Duodenal mucosa (tissue), 2 donors: ENCODE results near the gene TMEM150C.

ENCODE experiments used
- H3K27ac ChIP-seq: one replicate; pipeline ENCODE4 v1.7.0; 2013; ENCODE audit warnings: low read depth, low read length
- H3K27me3 ChIP-seq, 2 donors: one replicate each; pipeline ENCODE4 v1.7.0; 2013; ENCODE audit warnings: low read length in 2 of 2, control low read depth in 1 of 2; ENCODE audit not compliant: insufficient read depth in 2 of 2, control insufficient read depth in 1 of 2
- H3K36me3 ChIP-seq, 2 donors: one replicate each; pipeline ENCODE4 v1.7.0; 2013; ENCODE audit warnings: low read length in 2 of 2, control low read depth in 1 of 2; ENCODE audit not compliant: insufficient read depth in 2 of 2, control insufficient read depth in 1 of 2
- H3K4me1 ChIP-seq, 2 donors: one replicate each; pipeline ENCODE4 v1.7.0; 2013; ENCODE audit warnings: low read length in 2 of 2, control low read depth in 1 of 2; ENCODE audit not compliant: insufficient read depth in 2 of 2, control insufficient read depth in 1 of 2
- H3K4me3 ChIP-seq, 2 donors: one replicate each; pipeline ENCODE4 v1.7.0; 2013; ENCODE audit warnings: low read length in 2 of 2, low read depth in 1 of 2
- H3K9ac ChIP-seq, 2 donors: one replicate each; pipeline ENCODE4 v1.7.0; 2013; ENCODE audit warnings: low read length in 2 of 2, low read depth in 1 of 2
- H3K9me3 ChIP-seq, 2 donors: one replicate each; pipeline ENCODE4 v1.7.0; 2013; ENCODE audit warnings: low read length in 2 of 2, control low read depth in 1 of 2; ENCODE audit not compliant: control insufficient read depth in 1 of 2

TMEM150C gene

GRCh38 chr4:82463221-82463620 is 98.6 kb downstream of the TMEM150C start:
- H3K9me3 ChIP-seq: no peaks in the 10 kb centered on the region
- H3K27me3 ChIP-seq: no peaks in the 10 kb centered on the region
- H3K27ac ChIP-seq: no peak overlapping the region
- no peaks in the 10 kb centered on the region for H3K4me1 ChIP-seq
- no peak overlapping the region for H3K9ac ChIP-seq
- H3K36me3 ChIP-seq: peaks cover 6 to 24% of the 10 kb centered on the region in 2 donors
- no peak overlapping the region for H3K4me3 ChIP-seq

GRCh38 chr4:82462415-82462831 is 99.4 kb downstream of the TMEM150C start:
- Histone ChIP-seq H3K36me3 (peaks cover 9 to 32% of the 10 kb centered on the region in 2 donors), H3K4me3 (no peak overlapping the region), H3K27ac (no peak overlapping the region)

GRCh38 chr4:82461710-82462109 is 100.1 kb downstream of the TMEM150C start:
- no peak overlapping the region for H3K9ac ChIP-seq
- H3K4me3 ChIP-seq: no peak overlapping the region
- no peak overlapping the region for H3K27ac ChIP-seq
- no peaks in the 10 kb centered on the region for H3K27me3 ChIP-seq
- H3K36me3 ChIP-seq: peaks cover 9 to 39% of the 10 kb centered on the region in 2 donors
- H3K4me1 ChIP-seq: no peaks in the 10 kb centered on the region
- no peaks in the 10 kb centered on the region for H3K9me3 ChIP-seq

More at GRCh38 chr4:82462415-82462831, 99.4 kb downstream of the TMEM150C start:
- Histone ChIP-seq H3K27me3 (no peaks in the 10 kb centered on the region), H3K9ac (no peak overlapping the region), H3K4me1 (no peaks in the 10 kb centered on the region), H3K9me3 (no peaks in the 10 kb centered on the region)

- Histone ChIP-seq H3K36me3 (peaks cover 9 to 53% of the 10 kb centered on the region in 2 donors), H3K4me3 (no peak overlapping the region), H3K9ac (no peak overlapping the region), H3K27ac (no peak overlapping the region), H3K4me1 (no peaks in the 10 kb centered on the region), H3K27me3 (no peaks in the 10 kb centered on the region), H3K9me3 (no peaks in the 10 kb centered on the region)
These were observed 103.1 kb downstream of the TMEM150C start for GRCh38 chr4:82458729-82459128.

- no peak overlapping the region for H3K27ac ChIP-seq
- H3K36me3 ChIP-seq: peaks cover 13 to 64% of the 10 kb centered on the region in 2 donors
- H3K4me3 ChIP-seq: no peak overlapping the region
- H3K4me1 ChIP-seq: no peaks in the 10 kb centered on the region
- H3K9ac ChIP-seq: no peak overlapping the region
- H3K27me3 ChIP-seq: no peaks in the 10 kb centered on the region
- H3K9me3 ChIP-seq: no peaks in the 10 kb centered on the region
These were observed 104.5 kb downstream of the TMEM150C start for GRCh38 chr4:82457266-82457665.

GRCh38 chr4:82452026-82452425 is 109.8 kb downstream of the TMEM150C start:
- H3K36me3 ChIP-seq: peaks cover 13 to 63% of the 10 kb centered on the region in 2 donors
- no peaks in the 10 kb centered on the region for H3K27me3 ChIP-seq
- no peaks in the 10 kb centered on the region for H3K9me3 ChIP-seq
- H3K4me3 ChIP-seq: no peak overlapping the region
- H3K4me1 ChIP-seq: no peaks in the 10 kb centered on the region
- no peak overlapping the region for H3K27ac ChIP-seq
- H3K9ac ChIP-seq: no peak overlapping the region

GRCh38 chr4:82450966-82451755 is 110.6 kb downstream of the TMEM150C start:
- peaks cover 13 to 60% of the 10 kb centered on the region in 2 donors for H3K36me3 ChIP-seq
- no peaks in the 10 kb centered on the region for H3K9me3 ChIP-seq
- H3K27me3 ChIP-seq: no peaks in the 10 kb centered on the region
- H3K27ac ChIP-seq: no peak overlapping the region
- no peak overlapping the region for H3K9ac ChIP-seq
- H3K4me1 ChIP-seq: no peaks in the 10 kb centered on the region
- H3K4me3 ChIP-seq: no peak overlapping the region

- no peaks in the 10 kb centered on the region for H3K9me3 ChIP-seq
- H3K27me3 ChIP-seq: no peaks in the 10 kb centered on the region
- H3K9ac ChIP-seq: no peak overlapping the region
- no peaks in the 10 kb centered on the region for H3K4me1 ChIP-seq
- H3K27ac ChIP-seq: no peak overlapping the region
- H3K36me3 ChIP-seq: peaks cover 8 to 38% of the 10 kb centered on the region in 2 donors
- no peak overlapping the region for H3K4me3 ChIP-seq
These were observed 113.9 kb downstream of the TMEM150C start for GRCh38 chr4:82447886-82448285.

- Histone ChIP-seq H3K9ac (no peak overlapping the region), H3K27ac (no peak overlapping the region), H3K4me1 (peaks cover 0 to 6% of the 10 kb centered on the region in 2 donors), H3K27me3 (no peaks in the 10 kb centered on the region), H3K9me3 (no peaks in the 10 kb centered on the region), H3K36me3 (no peaks in the 10 kb centered on the region), H3K4me3 (no peak overlapping the region)
These were observed 122.7 kb downstream of the TMEM150C start for GRCh38 chr4:82439088-82439487.

- no peaks in the 10 kb centered on the region for H3K36me3 ChIP-seq
- H3K27me3 ChIP-seq: no peaks in the 10 kb centered on the region
- peaks cover 0 to 12% of the 10 kb centered on the region in 2 donors for H3K4me1 ChIP-seq
- H3K4me3 ChIP-seq: no peak overlapping the region
- H3K9ac ChIP-seq: no peak overlapping the region
- H3K27ac ChIP-seq: no peak overlapping the region
- H3K9me3 ChIP-seq: no peaks in the 10 kb centered on the region
These were observed 124.3 kb downstream of the TMEM150C start for GRCh38 chr4:82437285-82438005.
